ENCODE data around the gene TAOK1.

The TAOK1 gene

DNA sequence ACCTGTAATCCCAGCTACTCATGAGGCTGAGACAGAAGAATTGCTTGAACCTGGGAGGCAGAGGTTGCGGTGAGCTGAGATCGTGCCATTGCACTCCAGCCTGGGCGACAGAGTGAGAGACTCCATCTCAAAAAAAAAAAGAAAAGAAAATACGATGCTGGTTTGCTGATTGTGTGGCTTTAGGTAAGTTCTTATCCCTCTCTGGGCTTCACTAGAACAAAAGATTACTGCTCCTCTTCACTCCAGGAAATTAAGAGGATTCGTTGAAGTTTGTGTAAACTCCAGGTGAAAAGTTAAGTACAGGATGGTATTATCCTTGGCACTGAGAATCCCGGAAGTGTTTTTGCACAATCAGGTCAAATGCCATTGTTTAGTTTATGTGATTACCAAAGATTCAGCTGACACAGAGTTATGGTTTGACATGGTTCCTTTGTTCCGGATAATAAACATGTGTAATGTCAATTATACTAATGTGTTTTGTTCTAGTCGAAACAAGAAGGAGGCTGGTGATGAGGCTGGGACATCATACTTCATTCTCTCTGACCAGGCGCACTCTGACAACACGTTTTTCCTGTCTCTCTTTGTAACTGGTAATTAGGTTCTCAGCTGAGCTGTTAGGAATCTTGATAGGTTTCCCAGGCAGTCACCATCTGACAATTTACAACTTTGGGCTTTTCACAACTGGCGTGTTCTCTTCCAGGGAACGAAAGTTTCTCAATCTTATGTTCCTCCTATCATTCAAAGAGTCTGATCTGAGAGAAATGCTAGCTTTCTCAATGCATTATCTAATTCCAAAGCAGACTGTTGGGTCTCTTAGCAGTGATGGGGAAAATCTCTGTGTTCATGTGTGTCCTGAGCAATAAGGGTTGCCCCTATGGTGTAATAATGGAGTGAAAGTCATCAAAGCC is 10.8 kb upstream of the TAOK1 start:
- no peak for DNase-seq

DNA sequence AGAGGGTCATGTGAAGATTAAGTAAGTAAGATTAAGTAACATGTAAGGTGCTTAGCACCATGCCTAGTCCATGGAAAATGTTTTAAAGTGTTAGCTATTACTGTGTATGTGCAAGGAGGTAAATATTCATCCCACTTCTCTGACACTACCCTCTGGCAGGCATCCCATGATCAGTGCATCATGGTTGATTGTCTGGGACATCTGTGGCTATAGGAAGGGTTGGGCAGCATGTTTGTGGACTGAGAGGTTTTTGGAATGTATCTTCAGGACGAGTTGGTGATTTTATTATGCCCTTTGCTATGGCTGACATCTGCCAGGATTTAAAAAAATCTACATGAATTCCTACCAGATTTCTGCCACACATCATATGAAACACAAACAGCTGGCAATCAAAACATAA is 6.5 kb upstream of the TAOK1 start:
- no peak for DNase-seq

DNA sequence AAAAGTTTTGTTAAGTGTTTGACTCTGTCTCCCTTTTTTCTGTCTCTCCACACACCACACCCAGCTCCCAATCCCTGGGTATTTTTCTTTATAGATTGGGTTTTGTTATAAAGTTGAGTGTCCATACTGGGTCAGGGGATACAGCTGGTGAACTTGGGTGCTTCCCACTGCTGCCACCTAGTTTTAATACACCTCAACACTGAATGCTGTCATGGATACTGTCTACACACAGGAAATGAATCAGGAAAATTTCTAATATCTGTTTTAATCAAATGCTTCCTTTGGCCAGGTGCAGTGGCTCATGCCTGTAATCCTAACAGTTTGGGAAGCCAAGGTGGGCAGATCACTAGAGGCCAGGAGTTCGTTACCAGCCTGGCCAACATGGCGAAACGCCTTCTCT is 5.3 kb upstream of the TAOK1 start:
- DNase-seq: no peak

DNA sequence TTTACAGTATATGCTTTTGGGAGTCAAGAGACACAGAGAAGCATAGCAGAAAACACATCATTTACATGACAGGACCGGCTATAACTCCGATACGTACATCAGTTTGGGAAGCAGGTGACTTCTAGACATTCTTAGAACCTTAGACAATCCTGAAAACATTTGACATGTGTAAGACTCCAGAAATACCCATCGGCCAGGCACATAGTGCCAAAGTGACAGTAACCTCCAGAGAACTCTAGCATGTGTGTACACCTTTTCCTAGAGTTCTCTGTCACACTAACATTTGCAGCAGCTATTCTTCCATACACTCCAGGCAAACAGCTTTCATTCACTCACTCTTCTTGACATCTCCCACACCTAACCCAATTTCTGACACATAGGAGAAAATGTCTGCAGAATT is 3.4 kb upstream of the TAOK1 start:
- DNase-seq: no peak

DNA sequence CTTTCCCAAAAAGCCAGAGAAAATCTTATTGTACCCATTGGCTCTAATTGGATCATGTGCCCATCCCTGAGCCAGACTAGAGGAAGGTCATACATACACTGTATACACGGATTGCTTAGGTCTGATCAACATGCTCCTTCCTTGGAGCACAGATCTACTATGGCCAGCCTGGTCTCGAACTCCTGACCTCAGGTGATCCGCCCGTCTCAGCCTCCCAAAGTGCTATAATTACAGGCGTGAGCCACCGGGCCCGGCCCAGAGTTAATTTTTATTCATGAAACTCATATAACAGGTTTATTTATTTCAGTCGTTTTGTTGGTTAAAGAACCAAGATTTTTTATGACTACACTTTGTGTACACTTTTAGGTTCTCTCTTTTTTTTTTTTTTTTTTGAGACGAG is 1.2 kb upstream of the TAOK1 start:
- no peak for DNase-seq

DNA sequence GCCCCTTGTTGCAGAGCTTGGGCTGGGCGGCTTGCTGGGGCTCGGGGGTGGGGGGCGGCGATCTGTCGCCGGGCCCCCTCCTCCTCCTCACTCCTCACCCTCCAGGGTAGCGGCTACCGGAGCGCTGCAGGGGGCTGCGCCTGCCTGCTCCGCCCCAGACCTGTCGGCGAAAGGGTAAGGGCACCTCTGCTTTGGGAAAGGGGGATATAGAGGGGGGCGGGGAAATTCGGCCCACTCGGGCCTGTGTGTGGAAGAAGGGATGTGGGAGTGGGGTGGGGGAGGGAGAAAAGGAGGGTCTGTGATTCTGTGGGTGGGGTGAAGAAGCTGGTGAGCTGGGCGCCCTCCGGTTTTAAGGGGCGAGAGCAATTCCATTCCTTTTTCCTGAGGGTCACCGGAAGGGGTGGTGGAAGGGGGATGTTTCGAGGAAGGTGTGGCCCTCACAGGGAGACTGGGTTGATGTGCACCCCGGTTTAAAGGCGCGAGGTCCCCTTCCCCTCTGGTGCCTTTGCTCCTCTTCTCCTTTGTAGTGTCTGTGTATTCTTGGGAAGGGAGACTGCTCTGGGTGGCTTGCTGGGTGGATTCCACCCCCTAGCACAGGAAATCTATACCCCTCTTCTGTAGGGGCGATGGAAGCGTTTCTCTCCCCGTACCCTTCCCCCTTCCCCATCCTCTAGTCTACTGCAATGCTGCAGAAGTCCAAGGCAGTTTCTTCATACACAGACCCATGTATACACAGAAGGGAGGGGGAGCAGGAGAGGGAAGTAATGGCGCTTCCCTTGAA is 878 bp downstream of the TAOK1 start:
- peak; percentile 6 for DNase-seq

DNA sequence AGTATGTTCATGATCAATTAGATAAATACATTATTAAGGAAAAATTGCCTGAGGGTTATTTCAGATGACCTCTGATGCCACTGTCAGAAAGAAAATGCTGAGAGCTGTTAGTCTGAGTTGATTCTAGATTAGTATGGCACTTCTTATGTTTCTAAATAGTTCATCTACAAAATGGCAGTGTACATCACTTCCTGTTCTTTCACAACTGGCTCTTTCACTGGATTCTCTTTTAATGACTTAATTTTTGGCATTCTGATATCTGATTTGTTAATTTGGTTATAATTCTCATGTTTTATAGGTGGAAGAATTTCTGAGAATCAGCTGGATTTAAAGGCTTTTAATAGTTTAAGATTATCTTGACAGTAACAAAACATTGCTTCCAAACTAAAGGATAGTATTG is 3.3 kb downstream of the TAOK1 start:
- no peak for DNase-seq

DNA sequence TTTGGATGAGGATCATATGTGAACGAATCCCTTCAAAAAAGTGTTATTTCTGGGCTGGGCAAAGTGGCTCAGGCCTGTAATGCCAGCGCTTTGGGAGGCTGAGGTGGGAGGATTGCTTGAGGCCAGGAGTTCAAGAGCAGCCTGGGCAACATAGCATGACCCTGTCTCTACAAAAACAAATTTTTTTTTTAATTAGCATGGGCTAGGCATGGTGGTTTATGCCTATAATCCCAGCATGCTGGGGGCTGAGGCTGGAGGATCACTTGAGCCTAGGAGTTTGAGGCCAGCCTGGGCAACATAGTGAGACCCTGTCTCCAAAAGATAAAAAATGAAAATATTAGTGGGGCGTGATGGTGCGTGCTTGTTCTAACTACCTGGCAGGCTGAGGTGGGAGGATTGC is 4.6 kb downstream of the TAOK1 start:
- no peak for DNase-seq

DNA sequence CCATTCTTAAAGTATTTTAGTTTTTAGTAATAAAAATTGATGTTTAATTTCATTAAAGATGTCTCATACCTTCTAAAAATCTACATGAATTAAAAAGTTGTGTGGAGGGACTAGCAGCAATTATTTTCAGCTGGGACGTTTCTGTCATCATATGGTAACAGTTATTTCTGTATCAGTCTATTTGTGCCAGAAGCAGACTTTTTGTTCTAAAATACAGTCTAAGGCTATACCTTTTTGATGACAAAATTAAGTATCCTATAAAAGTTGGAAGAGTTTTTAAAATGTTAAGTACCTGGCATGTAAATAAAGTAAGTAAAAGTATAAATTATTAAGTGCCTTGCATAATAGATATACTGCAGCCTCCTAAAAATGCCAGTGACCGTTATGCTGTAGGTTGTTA is 5.9 kb downstream of the TAOK1 start:
- no peak for DNase-seq

DNA sequence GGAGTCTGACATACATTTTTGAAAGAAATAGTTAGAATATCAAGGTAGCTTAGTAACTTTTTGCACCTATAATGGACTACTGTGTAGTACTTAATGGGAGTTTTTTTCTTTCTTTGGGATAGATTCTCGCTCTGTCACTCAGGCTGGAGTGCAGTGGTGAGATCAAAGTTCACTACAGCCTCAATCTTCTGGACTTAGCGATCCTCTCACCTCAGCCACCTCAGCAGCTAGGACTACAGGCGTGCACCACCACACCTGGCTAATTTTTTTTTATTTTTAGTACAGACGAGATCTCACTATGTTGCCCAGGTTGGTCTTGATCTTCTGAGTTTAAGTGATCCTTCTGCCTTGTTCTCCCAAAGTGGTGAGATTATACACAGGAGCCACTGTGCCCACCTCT is 9.5 kb downstream of the TAOK1 start:
- no peak for DNase-seq

DNA sequence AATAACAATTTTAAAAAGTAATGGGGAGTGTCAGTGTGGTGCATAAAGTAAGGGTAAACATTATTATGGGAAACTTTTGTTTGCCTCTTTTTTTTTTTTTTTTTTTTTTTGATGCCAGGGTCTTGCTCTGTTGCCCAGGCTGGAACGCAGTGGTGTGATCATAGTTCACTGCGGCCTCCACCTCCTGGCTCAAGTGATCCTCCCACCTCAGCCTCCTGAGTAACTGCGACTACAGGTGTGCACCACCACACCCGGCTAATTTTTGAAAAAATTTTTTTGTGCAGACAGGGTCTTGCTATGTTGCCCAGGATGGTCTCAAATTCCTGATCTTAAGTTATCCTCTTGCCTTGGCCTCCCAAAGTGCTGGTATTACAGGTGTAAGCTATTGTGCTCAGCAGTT is 10.7 kb downstream of the TAOK1 start:
- DNase-seq: no peak

DNA sequence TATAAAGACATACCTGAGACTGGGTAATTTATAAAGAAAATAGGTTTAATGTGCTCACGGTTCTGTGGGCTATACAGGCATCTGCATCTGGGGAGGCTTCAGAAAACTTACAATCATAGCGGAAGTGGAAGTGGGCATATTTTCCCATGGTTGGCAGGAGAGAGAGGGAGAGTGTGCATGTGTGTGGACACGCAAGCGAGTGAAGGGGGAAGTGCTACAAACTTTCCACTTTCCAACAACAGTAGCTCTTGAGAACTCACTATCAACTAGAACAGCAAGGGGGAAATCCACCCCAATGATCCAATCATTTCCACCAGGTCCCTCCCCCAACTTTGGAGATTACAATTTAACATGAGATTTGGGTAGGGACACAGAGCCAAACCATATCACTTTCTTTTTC is 11.1 kb downstream of the TAOK1 start:
- no peak for DNase-seq

DNA sequence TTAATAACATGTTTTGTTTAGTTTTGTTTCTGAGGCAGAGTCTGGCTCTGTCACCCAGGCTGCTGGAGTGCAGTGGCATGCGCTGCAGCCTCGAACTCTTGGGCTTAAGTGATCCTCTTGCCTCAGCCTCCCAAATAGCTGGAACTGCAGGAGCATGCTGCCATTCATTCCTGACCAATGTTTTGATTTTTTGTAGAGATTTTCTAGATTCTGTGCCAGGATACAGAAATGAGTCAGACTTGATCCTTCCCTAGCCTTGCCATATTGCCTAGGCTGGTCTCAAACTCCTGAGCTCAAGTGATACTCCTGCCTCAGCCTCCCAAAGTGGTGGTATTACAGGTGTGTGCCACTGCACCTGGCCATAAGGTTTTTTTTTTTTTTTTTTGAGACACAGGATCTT is 17.7 kb downstream of the TAOK1 start:
- no peak for DNase-seq

DNA sequence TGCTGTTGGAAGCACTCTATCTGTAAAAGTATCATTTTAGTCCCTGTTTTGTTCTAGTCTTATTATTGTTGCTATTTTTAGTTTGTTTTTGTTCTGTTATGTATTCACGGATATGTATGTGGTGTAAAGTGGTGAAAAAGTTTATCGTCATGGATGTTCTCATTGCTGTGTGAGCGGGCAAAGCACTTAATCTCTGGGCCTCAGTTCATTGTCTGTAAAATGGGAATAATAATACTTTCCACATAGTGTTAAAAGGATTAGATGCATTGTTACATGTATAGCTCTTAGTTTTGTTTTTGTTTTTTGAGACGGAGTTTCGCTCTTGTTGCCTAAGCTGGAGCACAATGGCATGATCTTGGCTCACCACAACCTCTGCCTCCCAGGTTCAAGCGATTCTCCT is 19.8 kb downstream of the TAOK1 start:
- no peak for DNase-seq

DNA sequence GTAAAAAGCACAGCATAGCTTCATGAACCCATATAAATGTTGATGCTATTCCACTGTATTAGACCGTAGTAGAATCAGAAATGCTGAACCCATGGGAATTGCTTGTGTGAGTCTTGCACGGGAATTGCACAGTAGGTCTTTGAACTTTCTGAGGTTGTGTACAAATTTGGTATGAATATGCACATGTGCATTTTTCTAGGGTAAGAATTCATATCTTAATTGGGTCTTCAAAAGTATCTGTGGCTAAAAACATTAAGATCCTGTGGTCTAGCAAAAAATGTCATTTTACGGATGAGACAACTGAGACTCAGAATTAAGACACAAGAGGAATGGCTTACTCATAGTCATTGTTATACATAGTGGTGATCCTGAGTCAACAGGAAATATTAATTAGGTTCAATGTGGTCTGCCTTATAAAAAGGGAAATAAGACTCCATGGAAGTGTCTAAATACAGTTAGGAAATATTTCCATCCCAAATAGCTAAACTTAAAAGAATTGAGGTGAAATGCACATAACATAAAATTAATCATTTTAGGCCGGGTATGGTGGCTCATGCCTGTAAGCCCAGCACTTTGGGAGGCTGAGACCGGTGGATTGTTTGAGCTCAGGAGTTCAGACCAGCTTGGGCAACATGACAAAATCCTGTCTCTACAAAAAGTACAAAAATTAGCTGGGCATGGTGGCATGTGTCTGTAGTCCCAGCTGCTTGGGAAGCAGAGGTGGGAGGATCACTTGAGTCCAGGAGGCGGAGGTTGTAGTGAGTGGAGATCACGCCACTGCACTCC is 22.8 kb downstream of the TAOK1 start:
- no peak for DNase-seq

DNA sequence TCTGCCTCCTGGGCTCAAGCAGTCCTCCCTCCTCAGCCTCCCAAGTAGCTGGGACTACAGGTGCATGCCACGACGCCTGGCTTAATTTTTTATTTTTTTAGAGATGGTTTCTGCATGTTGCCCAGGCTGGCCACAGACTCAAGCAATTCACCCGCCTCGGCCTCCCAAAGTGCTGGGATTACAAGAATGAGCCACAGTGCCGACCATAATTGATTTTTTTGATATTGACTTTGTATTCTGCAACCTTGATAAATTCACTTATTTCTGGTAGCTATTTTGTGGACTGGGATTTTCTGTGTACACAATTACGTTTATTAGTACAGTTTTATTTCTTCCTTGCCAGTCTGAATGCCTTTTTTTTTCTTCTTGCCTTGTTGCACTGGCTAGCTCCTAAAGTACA is 30.0 kb downstream of the TAOK1 start:
- DNase-seq: no peak

DNA sequence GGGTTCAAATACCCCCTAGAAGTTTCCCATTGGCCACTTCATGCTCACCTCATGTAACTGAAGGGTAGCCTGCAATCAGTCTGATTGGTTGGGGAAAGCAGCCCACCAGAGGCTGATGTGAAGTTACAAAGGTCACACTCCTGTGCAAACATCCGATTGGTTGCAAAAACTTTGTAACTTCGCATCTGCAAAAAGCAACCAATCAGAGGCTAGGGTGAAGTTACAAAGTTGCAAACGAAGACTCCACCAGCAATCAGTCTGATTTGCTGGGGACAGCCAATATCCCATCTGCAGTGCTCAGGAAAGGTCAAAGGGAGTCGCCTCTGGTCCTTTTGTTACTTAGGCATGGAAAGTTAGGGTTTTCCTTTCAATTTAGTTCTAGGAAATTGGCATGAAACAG is 40.1 kb downstream of the TAOK1 start:
- no peak for DNase-seq

DNA sequence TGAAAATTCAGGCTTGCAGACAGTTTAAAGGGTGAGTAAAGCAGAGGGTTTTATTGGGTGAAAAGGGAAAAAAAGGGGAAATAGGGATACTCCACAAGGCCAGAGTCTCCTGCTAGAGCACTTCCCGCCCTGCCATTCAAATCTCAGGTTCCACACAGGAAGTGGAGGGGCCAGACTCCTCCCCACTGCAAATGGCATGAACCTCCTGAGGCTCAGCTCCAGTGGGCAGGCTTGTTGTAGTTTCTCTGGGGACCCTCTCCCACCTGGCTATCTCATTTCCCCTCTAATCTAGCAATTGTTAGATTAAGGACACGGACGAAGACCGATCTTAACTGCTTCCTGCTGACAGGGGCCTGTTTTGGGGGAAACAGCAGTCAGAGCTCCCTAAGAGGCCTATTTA is 43.4 kb downstream of the TAOK1 start:
- DNase-seq: no peak

DNA sequence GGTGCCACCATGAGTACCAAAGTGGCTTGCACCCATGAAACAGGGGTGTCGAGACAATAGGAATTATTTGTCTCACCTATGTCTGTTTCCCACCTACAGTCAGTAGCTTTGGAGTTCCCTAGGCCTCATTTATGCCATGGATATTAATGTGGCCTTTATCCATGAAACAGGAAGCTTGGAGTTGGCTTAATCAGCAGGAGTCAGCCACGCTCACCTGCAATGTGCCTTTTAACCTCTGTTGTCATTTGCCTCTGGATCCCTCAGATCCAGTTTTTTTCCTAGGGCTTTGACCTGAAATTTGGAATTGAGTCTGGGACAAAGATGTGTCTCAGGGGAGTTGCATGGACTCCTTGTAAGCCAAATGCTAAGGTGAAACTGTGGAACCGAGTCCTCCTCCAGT is 44.4 kb downstream of the TAOK1 start:
- no peak for DNase-seq

DNA sequence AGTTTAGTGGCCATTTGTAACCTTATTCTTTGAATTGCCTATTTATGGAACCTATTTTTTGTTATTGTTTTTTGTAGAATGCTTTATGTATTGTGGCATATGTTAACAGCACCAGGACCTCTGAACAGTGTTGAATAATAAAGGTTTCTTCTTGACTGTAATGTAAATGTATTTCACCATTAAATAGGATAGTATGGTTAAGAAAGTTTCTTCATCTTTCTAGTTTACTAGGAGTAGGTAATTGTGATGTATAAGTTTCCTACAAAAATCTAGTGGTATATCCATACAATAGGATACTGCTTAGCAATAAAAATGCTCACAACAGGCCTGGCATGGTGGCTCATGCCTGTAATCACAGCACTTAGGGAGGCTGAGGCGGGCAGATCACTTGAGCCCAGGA is 52.3 kb downstream of the TAOK1 start:
- DNase-seq: no peak

DNA sequence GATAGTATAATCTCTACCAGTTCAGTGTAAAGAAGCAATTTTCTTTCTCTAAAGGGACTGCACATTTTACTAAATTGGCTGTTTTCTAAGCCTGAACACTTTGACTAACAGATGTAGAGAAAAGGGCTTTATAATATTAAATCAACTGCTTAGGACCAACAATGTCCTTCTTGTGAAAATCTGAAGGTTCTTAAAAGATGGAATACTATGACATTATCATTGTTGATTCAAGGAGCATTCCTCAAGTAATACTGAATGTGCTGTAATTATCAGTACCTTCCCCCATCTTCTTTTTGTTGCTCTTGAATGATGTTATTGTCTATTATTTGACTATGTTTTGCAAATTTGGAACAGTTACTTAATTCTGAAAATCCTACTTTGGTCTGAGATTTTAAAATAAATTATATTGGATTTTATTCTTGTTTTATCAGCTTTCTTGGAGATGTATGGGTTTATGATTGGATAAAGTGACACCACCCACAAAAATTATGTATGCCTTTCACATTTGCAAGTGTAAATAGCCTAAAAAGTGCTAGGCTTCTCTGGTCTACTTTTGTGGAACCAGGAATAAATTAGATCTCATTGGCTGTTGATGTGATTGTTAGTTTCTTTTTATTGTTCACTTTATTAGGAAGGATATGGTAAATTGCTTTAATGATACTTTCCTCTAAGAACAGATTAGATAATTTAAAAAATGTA is 53.0 kb downstream of the TAOK1 start:
- no peak for DNase-seq

DNA sequence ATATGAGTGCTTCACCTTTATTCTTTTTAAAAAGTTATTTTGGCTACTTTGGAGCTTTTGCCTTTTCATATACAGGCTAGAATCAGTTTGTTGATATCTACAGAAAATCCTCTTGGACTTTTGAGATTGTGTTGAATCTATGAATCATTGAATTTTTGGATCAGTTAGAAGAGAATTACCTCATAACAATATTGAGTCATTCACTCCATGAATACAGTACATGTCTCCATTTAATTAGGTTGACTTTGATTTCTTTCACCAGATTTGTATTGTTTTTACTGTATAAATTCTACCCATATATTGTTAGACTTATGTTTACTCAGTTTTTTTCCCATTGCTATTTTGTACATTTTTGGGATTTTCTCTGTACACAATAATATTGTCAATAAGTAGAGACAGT is 54.4 kb downstream of the TAOK1 start:
- DNase-seq: no peak

DNA sequence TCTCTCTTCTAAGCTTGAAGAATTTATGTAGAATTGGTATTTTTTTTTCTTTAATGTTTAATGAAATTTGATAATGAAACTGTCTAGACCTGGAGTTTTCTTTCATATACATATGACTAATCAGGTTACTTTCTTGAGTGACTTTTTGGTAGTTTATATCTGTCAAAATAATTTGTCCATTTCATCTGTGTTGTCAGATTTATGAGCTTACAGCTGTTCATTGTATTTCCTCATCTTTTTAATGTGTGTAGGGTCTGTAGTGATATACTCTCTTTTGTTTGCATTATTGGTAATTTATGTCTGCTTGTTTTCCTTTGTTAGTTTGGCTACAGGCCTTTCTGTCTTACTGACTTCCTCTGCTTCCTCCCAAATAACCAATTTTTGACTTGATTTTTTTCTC is 55.7 kb downstream of the TAOK1 start:
- DNase-seq: no peak
